ENCODE measurements around the gene OPCML. TPM values are rescaled to one million over a fixed set of nuclear protein-coding genes. Genes with fewer than 3 reads are reported as not detected.

The OPCML gene
- total RNA-seq, 1 experiment from 2014 or later = not detected

DNA sequence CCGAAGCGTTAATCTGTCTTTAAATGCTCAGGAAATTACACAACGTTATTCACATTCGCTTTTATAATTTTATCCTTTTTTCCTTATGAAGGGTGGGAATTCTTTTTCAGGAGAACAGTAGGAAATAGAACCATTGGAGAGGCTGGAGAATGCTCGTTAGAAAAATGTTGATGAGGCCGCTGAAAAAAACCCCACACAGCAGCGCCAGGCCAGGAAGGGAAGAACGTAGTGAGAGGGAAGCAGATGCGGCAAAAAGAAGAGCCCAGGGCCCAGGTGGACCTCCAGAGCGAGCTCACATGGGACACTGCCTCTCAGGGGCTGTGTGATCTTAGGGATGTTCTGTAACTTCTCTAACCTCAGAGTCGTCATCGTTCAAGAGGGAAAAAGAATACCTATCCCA, 691.6 kb downstream of the OPCML start:
- ATAC-seq (no peak), DNase-seq (no peak)
- H3K79me2 ChIP-seq (ENCODE audit: low read length) = no peaks in the 10 kb centered on the region
- intact Hi-C loops (cut with micrococcal nuclease) = no loop called here
- no peaks in the 10 kb centered on the region for H3K36me3 ChIP-seq (ENCODE audit: low read depth, low read length)
- H4K20me1 ChIP-seq (ENCODE audit: low read length) = no peaks in the 10 kb centered on the region
- no peak overlapping the region for H3K4me3 ChIP-seq (ENCODE audit: low read length)
- H3K9me3 ChIP-seq (ENCODE audit: low read length) = no peaks in the 10 kb centered on the region
- no peaks in the 10 kb centered on the region for H3K4me1 ChIP-seq (ENCODE audit: insufficient read depth, low read length)
- no peak for TF ChIP-seq EZH2 (IDR thresholded peaks at IDR 0.05; ENCODE audit: low read length, unreplicated experiment)
- TF ChIP-seq, protein P1, sequence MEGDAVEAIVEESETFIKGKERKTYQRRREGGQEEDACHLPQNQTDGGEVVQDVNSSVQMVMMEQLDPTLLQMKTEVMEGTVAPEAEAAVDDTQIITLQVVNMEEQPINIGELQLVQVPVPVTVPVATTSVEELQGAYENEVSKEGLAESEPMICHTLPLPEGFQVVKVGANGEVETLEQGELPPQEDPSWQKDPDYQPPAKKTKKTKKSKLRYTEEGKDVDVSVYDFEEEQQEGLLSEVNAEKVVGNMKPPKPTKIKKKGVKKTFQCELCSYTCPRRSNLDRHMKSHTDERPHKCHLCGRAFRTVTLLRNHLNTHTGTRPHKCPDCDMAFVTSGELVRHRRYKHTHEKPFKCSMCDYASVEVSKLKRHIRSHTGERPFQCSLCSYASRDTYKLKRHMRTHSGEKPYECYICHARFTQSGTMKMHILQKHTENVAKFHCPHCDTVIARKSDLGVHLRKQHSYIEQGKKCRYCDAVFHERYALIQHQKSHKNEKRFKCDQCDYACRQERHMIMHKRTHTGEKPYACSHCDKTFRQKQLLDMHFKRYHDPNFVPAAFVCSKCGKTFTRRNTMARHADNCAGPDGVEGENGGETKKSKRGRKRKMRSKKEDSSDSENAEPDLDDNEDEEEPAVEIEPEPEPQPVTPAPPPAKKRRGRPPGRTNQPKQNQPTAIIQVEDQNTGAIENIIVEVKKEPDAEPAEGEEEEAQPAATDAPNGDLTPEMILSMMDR (conservative IDR thresholded peaks at IDR 0.05; ENCODE audit: low read depth, low read length) = no peak
- TF ChIP-seq EZH2phosphoT487 (IDR thresholded peaks at IDR 0.05; ENCODE audit: borderline replicate concordance, low read length) = no peak
- BruUV-seq (replicated peaks) = no TSS peak
- H3K4me2 ChIP-seq (ENCODE audit: low read length) = no peak overlapping the region
- H3K27me3 ChIP-seq (ENCODE audit: low read length) = peaks cover 17% of the 10 kb centered on the region; the same call in 1 of the 2 replicates
- no peak overlapping the region for H3K9ac ChIP-seq (ENCODE audit: low read length)
- H3F3A ChIP-seq (ENCODE audit: low read length, unreplicated experiment) = no peaks in the 10 kb centered on the region
- no peaks in the 10 kb centered on the region for H3K9me2 ChIP-seq (replicated peaks; ENCODE audit: low read length)
- H2AFZ ChIP-seq (ENCODE audit: low read length) = no peak overlapping the region
- ChIA-PET CTCF (no interaction called here), POLR2A (ENCODE audit: unreplicated experiment) (no interaction called here)
- H3K27ac ChIP-seq (ENCODE audit: low read length) = no peak overlapping the region

GRCh38 chr11:132840191-132840590, 692.1 kb downstream of the OPCML start:
- intact Hi-C loops (cut with micrococcal nuclease) = no loop called here
- POLR2A ChIA-PET (ENCODE audit: unreplicated experiment) = no interaction called here
- H3K4me1 ChIP-seq (ENCODE audit: insufficient read depth, low read length) = no peaks in the 10 kb centered on the region
- H4K20me1 ChIP-seq (ENCODE audit: low read length) = no peaks in the 10 kb centered on the region
- no peak overlapping the region for H2AFZ ChIP-seq (ENCODE audit: low read length)
- no peaks in the 10 kb centered on the region for H3K36me3 ChIP-seq (ENCODE audit: low read depth, low read length)
- no peak for ATAC-seq
- no peak overlapping the region for H3K9ac ChIP-seq (ENCODE audit: low read length)
- H3K4me2 ChIP-seq (ENCODE audit: low read length) = no peak overlapping the region
- H3K4me3 ChIP-seq (ENCODE audit: low read length) = no peak overlapping the region
- CTCF ChIA-PET = no interaction called here
- TF ChIP-seq EZH2phosphoT487 (IDR thresholded peaks at IDR 0.05; ENCODE audit: borderline replicate concordance, low read length) (no peak), EZH2 (IDR thresholded peaks at IDR 0.05; ENCODE audit: low read length, unreplicated experiment) (no peak)
- TF ChIP-seq, protein P1 (conservative IDR thresholded peaks at IDR 0.05; ENCODE audit: low read depth, low read length) = no peak
- no peaks in the 10 kb centered on the region for H3K9me2 ChIP-seq (replicated peaks; ENCODE audit: low read length)
- no peaks in the 10 kb centered on the region for H3F3A ChIP-seq (ENCODE audit: low read length, unreplicated experiment)
- no peaks in the 10 kb centered on the region for H3K9me3 ChIP-seq (ENCODE audit: low read length)
- H3K27ac ChIP-seq (ENCODE audit: low read length) = no peak overlapping the region
- peaks cover 17% of the 10 kb centered on the region; the same call in 1 of the 2 replicates for H3K27me3 ChIP-seq (ENCODE audit: low read length)
- no peak for DNase-seq
- no peaks in the 10 kb centered on the region for H3K79me2 ChIP-seq (ENCODE audit: low read length)
- no TSS peak for BruUV-seq (replicated peaks)

DNA sequence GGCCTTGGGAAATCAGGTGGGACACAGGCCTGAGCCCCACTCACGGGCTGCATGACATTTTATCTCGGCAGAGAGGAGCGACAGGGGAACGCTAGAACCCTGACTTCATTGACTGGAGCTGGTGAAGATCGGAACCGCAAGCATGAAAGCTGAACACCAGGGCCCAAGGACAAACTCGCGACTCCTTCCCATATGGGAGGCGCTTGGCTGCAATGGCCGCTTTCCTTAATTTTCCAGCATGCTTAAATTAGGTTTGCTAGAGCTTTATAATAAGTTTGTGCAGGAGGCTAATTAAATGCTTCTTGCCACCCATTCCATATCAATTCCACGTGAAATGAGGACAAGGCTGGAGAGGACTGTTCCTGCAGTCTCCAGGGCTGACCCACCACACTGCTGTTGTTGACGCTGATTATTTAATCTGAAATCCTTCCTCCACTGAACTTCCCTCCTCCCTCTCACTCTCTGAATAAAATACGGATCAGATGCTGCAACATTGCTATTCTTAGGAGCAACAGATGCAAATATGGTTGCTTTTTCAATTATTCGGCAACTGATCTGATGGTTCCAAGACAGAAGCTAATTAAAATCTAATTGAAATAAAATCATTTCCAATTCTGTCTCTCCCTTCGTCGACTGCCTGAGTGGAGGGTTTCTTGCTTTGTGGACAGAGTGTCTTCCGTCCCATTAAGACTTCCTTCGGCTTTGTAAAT, 692.9 kb downstream of the OPCML start:
- Histone ChIP-seq H3K9ac (ENCODE audit: low read length) (no peak overlapping the region), H3K4me2 (ENCODE audit: low read length) (no peak overlapping the region), H3K27ac (ENCODE audit: low read length) (no peak overlapping the region), H3K9me3 (ENCODE audit: low read length) (no peaks in the 10 kb centered on the region), H3K4me3 (ENCODE audit: low read length) (no peak overlapping the region), H3K9me2 (replicated peaks; ENCODE audit: low read length) (no peaks in the 10 kb centered on the region), H3K4me1 (ENCODE audit: insufficient read depth, low read length) (no peaks in the 10 kb centered on the region), H3K79me2 (ENCODE audit: low read length) (no peaks in the 10 kb centered on the region), H3K36me3 (ENCODE audit: low read depth, low read length) (no peaks in the 10 kb centered on the region), H3F3A (ENCODE audit: low read length, unreplicated experiment) (no peaks in the 10 kb centered on the region), H3K27me3 (ENCODE audit: low read length) (peaks cover 17% of the 10 kb centered on the region; the same call in 1 of the 2 replicates), H2AFZ (ENCODE audit: low read length) (no peak overlapping the region), H4K20me1 (ENCODE audit: low read length) (no peaks in the 10 kb centered on the region)
- no peak for TF ChIP-seq EZH2phosphoT487 (IDR thresholded peaks at IDR 0.05; ENCODE audit: borderline replicate concordance, low read length)
- ChIA-PET POLR2A (ENCODE audit: unreplicated experiment) (no interaction called here), CTCF (no interaction called here)
- ATAC-seq = no peak
- BruUV-seq (replicated peaks) = no TSS peak
- intact Hi-C loops (cut with micrococcal nuclease) = no loop called here
- DNase-seq = no peak

Data from PC-3 (cell line).